Measurements from ENCODE around the gene SH2D3C.

GRCh38 chr9:127781806-127782205 lies 3.3 kb upstream of the SH2D3C start:
- TF ChIP-seq CTCF (IDR thresholded peaks at IDR 0.05), result no peak
- no peak for TF ChIP-seq POLR2A (IDR thresholded peaks at IDR 0.05)
- no peak for TF ChIP-seq POLR2AphosphoS5 (IDR thresholded peaks at IDR 0.05)

All from transverse colon (tissue), 4 donors.